Stimulated activated CD8-positive, alpha-beta memory T cell treated with anti-CD3 and anti-CD28 coated beads, Interleukin-4, amount 100 ng/mL, for 4 hours (primary cell): ENCODE data around the gene ALDOB.

Experiments
- DNase-seq, 2 donors: peaks; one replicate each; pipeline ENCODE4 v3.0.0-alpha.2; 2020; ENCODE audit warnings: low read depth in 2 of 2, low spot score in 1 of 2

ALDOB gene

DNA sequence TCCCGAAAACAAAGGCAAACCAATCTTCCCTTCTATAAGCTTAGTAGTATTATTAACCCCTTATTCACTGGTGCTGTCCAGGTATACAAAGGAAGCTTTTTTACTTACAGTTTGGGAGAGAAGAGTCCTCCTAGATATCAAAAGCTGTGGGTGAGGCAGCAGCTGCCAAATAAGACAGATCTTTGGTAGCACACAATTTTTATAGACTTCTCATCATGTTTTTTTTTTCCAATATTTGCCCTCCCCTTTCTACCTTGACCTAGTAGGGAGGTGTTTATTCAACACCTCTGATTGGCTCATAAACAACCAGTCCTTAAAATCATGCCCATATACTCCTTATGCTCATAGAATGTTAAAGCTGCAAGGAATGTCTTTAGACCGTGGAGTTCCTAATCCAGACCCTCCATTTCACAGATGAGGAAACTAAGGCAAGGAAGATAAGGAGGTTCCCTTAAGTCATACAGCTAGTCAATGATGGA, at the start of gene ALDOB:
TSS of gene ALDOB (minus strand) at position 174 of the 479 bp plus-strand sequence. CDS start 4,887 bp downstream, outside the sequence.
- DNase-seq = no peak

DNA sequence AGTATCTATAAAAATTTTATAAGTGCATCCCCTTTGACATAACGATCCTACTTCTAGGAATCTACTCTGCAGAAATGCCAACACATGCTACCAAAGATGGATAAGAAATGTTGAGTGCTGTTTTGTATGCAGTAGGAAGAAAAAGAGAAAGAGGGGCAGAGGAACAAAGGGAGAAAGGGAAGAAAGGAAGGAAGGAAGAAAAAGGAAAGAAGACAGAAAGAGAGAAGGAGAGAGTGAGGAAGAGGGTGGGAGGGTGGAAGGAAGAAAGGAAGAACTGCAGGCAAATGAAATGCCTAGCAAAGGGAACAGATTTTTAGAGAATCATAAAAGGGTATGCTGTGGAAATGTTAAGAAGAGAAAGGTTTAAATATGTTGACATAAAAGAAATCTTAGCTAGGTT, 48.5 kb upstream of the ALDOB start:
- no peak for DNase-seq

DNA sequence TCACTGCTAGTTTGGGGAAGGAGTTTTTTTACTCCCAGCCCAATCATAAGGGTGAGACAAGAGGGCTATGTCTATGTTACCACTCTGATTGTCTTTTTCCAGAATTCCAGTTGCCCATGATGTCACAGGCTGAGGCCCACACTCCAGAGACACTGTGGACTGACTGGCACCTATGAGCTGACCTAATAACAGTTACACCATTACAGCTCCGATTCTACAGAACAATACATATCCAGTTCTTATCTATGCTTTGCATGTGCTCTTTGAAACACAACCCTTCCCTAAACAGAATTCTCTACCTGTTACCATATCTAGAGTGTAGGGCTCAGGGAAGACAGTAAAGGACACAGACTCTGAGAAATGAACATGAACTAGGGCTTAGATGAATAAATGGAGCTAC, 45.7 kb upstream of the ALDOB start:
- DNase-seq = no peak

DNA sequence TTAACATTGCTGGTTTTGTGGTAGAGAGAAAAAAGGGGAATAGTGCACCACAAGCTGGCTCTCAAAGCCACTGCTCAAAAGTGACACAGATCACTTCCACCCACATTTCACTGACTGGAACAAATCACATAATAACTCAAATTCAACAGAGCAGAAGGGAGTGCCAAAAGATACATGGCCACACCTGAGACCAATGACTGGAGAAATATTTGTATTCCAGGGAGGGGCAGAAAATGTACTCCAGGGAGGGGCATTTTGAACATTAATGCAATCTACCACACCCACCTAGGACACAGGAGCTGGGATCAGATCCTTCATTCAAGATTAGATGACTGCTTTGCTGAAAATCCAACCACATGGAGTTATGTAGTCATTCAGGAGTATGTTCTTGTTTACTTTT, 44.8 kb upstream of the ALDOB start:
- DNase-seq = no peak

DNA sequence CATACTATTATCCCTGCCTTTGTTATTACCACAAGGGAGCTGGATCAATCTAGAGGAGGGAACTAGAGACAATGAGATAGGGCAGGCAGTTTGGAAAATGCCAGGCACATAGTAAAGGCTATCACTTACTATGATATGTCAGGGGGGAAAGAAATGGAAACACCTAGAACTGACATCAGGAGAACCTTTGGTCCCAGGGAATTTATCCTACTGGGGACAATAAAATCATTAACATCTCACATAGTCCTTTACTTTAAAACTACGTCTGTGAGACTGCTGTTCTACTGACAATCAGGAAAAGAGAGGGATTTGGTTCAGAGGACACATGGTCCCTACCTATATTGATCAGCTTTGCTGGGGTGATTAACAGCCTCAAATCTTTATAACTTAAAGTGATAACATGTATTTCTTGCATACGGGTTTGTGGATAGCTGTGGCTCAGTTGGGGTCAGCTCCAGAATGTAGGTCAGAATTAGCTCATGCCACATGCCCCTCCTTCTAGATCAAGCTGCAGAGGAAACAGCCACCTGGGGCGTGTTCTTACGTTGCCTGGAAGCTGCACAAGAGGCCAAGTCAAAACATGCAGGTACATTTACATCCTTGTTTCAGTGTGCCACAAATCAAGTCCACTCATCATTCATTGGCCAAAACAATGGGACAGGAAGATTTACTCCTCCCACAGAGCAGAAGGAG, 43.9 kb upstream of the ALDOB start:
- DNase-seq = no peak

DNA sequence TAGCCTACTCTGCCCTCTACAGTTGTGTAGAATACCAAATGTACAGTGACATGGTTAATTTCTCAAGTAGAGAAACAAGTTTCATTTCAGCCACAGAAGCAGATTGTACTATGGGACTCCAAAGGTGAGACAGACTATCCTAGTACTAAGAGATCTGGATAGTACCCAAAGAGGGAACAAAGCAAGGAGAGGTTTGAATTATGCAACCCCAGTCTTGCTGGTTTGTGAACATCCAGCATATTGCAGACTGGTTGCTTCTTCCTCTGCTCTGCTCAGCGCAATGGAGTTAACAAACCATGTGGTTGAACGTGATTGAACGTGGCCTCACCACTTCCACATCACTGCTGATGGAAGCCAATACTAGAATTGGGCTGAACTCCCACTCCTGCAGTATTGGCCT, 43.3 kb upstream of the ALDOB start:
- DNase-seq = no peak

DNA sequence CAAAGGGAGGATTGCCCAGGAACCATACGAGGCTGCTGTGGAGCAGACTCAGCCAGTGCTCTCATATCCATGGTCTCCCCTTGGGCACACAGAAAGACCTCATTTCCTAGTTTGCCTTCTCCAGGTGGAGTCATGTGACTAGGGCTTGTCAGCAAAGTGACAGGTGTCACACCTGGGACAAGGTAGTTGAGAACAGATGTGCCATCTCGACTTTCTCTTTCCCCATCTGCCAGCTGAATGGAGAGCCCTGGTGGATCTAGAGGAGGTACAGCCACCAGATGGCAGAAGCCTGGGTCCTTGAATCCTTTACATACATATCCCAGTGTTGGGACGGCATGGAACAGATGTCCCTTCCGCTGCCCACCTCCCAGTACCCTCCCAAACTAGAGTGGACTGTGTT, 42.9 kb upstream of the ALDOB start:
- no peak for DNase-seq

DNA sequence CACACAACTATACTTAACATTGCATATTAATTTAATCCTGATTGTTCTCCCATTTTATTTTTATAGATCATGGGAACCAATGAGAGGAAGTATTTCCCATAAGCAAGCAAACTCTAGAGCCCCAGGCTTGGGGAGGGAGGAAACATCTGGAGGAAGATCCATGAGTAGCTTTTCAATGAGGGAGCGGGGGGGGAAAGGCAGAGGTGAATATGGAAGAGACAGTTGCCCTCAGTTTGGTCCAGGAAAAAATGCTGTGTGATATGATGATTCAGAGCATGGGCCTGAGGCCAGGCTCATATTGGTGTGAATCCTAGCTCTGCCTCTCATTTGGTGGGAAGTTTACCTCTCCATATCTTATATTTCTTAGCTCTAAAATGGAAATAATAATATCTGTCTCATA, 42.2 kb upstream of the ALDOB start:
- DNase-seq = no peak

DNA sequence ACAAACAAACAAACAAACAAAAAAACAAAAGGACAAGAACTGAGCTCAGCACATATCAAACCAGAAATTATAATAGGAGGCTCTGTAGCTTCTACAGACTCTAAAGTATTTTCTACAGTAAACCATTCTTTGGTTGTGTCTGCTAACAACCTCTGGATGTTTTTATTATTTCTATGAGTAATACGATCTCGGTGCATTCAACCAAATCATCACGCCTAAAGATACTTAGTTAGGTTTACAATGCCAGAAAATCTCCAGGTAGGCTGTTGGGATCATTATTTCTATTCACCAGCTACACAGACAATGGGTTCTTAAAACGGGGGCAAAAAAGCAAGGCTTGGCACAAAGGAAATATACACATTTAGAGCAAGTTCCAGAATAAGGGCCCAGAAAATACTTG, 41.6 kb upstream of the ALDOB start:
- DNase-seq = no peak

DNA sequence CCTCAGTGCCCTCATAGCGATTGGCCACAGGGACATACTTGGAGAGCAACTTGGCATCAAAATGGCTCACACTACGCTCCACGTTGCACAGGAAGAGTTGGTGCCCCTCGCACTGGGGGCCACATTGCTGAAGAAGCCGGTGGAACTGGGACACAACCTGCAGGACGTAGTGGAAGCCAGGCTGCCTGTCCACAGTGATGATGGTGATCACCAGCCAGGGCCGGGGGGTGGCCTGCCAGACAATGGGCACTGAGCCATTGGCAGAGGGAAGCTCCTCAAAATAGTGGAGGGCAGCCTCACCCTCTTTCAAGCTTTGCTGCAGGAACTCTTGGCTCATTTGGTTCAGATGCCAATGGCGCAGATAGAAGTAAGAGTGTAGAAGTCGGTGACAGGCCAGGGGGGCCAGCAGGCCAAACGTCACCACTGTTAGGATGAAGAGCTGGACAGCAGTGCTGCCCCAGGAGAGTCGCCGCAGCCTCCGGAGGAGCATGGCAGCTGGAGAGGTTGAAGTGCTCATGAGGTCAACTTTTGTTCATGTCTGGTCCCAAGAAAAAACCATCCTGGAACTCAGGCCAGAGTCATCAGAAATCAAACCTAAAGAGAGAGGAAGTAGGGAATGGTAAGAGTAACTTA, 41.1 kb upstream of the ALDOB start:
- DNase-seq = no peak

DNA sequence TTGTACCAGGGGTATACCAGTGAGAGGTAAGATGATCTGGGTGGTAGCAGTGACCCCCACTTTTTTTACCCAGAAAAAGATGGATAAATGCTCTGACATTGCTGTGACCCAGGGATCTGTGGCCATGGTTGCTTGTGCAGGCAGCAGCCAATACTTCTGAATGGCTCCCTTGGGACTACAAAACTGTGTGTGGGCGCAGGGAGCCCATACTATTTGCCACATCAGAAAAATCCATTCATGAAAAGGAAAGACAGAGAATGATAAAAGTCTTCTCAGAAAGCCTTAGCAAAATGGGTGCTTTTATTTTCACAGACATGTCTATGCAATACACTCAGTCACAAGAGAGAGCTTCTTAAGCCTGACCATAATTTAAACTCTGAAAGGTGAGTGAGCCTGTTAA, 37.3 kb upstream of the ALDOB start:
- DNase-seq = no peak

DNA sequence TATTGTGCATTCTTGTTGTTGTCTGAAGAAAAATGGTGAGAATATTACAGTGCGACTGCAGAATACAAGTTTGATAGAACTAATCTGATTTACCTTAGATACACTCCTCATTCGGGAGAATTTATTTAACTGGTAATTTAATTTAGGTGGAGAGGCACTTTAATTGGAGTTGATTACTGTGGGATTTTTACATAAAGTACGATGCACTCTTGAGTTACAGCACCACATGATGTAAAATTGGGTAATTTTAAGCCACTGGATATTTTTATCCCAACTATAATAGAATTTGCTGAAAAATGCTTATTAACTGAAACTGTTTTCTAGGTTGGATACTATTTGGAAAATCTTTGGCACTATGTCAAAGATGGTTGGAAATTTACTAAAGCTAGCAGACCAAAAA, 35.4 kb upstream of the ALDOB start:
- DNase-seq = no peak

DNA sequence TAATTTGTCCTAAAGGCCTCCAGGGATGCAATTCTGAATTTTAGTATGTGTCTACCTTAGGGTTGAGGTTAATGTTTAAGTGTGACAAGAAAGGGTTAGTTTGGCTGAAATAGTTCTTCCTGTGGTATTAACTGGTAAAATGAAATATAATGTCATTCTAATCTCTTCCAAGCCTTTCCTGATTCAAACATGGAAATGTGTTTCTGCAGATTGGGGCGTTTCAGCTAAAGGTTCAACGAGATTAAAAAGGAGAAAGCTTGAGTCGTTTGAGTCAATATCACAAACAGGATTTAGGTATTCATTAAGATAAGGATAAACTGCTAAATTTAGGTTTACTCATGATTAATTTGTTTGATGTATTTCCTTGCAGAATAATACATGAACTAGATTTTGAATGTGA, 34.4 kb upstream of the ALDOB start:
- DNase-seq = no peak

DNA sequence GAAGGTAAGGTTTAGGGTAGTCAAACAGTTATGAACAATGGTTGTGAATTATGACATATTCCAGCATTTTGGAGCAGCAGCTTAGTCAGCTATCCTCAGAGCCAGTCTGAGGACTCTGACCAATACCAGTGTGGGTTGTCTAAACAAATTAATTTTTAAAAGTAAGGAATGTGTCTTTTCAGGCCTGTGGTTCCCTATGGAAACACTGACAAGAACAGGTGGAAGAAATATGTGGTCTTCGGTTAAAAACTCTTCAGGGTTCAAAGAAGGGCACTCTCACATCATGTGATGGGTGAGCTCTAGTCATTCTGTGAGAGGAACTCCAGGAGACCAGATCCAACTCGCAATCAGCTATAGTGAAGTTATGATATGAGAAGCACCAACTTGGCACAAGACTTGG, 33.5 kb upstream of the ALDOB start:
- no peak for DNase-seq

DNA sequence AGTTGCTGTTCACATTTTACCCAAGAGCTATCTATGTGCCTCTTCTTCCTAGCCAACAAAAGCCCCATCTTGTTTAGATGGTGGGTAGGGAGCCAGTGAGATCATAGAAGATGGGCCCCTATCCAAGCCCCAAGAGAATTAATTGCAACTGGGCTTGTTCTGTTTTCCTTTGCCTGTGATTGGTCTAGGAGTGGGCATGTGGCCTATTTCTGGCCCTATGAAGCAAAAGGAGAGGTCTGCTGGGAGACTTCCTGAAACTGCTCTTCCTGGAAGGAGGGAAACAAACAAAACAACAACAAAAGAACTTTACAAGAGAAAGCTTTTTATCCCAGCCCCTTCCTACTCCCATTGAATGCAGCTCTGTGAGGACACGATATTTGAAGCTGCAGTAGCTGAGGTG, 32.5 kb upstream of the ALDOB start:
- DNase-seq = no peak

DNA sequence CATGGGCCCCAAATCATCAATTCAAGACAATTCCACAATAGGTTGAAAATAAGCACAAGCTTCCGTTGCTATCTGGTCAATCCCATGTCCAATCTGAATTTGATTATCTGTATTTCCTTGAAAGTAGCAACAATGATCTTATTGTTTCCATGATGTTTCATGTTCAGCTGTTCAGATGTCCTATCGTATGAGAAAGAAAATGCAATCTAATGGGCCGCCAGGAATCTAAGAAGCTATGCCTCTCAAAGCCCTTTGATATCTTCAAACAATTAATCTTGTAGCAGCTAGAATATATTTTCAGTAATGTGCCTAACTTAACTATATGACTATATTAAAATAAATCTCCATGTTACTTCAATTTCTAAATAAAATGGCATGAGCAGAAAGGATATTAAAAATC, 32.1 kb upstream of the ALDOB start:
- DNase-seq = no peak

DNA sequence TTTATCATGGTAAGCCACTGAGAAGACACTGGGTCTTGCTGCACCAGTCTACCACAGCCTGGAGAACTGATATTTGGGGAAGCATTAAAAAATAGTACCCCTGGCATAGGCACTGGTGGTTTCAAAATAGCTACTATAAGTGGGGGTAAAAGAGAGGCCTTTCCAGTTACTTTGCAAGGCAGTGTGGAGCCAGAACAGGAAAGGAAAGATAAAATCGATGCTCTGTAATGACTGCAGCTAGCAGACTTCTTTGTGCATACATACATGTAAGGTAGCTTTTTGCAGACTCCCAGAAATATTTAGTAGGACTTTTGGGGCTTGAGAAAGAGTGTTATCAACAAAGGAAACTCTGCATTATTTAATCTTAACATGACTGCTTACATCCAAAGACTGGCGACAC, 31.3 kb upstream of the ALDOB start:
- no peak for DNase-seq

DNA sequence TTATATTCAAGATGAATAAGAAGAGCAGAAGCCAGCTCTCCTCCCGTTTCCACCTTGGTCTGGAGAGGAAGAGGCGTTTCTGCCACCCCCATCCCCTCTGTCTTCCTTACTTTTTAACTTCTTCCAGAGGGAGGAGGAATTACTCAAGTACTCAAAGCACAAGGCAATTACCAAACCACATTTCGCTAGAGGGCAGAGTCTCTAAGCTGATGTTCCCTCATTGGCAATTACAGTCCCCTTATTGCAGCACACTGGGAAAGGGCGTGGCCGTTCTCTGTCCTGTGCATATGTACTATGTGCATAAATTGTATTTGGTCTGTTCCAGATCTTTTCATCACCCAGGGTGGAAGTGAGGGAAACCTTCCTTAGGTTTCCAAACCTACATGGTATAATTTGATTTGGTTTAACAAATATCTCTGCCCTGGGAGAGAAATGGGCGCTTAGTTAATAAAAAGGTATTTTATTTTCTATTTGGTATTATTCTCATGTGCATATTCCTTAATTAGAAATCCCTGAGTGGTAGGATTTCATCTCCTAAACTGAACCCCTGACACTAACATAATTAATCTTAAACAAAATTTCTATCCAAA, 29.8 kb upstream of the ALDOB start:
- DNase-seq = no peak

DNA sequence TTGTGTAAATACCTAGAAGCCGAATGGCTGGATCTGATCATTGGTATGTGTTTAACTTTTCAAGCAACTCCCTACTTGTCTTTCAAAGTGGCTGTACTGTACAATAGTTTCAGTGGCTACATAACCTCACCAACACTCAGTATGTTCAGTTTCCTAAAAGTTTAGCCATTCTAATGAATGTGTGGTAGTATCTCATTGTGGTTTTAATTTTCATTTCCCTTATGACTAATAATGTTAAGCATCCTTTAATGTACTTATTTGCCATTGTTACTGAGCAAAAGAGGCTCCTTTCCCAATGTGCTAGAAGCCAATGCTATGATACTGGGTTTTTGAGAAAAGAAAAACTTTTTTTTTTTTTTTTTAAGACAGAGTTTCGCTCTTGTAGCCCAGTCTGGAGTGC, 27.8 kb upstream of the ALDOB start:
- DNase-seq = no peak

DNA sequence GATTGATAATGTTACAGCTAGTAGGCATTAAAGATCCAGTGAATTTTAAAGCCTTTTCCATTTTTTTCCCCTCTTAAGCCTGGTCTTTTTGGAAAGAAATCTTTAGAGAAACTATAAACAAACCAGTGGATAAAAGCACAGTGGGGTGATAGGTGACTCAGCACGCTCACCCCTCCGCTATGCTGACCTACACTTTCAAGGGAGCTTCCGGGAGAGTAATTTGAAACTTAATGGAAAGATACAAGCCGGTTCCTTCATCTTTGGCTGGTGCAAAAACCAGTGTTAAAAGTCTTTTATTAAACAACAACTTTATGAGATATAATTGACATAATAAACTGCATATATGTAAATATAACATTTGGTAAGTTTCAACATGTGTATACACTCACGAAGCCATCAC, 27.0 kb upstream of the ALDOB start:
- DNase-seq = no peak

DNA sequence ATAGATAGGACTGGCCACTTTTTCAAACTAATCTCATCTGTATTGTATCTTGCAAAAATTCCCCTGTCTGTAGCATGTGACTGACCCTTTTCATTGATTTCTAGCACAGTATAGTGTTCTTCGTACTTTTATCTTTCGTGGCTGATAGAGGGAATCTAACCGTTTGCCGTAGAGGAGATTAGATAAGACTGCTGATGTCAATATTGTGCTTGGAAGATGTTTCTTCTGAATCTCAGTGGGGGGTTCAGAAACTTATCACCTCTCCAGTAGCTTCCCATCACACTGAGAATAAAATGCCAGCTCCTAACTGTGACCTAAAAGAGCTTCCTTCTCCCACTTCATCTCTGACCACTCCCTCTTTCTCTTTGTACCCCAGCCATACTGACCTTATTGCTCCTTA, 25.4 kb upstream of the ALDOB start:
- DNase-seq = no peak

DNA sequence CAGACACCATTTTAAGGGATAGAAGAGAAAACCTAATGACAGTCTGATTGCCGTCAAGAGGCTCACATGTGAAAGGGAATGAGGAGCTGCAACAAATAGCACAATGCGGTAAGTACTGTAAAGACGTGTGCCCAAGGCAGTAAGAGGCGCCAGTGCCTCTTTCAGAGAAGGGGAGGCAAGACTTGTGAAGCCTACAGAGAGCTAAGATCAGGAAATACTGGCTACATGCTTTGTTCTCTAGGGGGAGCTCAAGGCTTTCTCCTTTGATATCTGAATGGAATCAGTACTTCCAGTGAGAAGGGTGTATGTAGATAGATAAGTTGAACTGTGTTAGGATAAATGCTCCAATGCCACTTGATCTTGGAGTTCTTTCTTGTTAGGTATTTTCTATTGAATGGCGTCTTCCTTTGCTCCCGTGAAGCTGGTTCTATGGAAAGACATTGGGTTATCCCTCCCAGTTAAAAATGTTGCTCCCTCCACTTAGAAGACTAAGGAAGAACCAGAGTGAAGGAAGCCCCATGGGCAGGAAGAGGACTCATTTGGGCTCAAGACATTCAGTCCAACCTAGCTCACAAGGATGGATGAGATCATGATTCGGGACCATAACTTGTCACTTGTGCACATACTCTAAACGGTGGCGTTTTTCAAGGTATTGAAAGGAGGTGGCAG, 23.5 kb upstream of the ALDOB start:
- no peak for DNase-seq
